Measurements from ENCODE around the gene UGT1A9. TPM values are rescaled to one million over a fixed set of nuclear protein-coding genes. Genes with fewer than 3 reads are reported as not detected.

The UGT1A9 gene
- polyA plus RNA-seq, 1 of the 3 experiments (the other 2 are of a cell fraction) = not detected

DNA sequence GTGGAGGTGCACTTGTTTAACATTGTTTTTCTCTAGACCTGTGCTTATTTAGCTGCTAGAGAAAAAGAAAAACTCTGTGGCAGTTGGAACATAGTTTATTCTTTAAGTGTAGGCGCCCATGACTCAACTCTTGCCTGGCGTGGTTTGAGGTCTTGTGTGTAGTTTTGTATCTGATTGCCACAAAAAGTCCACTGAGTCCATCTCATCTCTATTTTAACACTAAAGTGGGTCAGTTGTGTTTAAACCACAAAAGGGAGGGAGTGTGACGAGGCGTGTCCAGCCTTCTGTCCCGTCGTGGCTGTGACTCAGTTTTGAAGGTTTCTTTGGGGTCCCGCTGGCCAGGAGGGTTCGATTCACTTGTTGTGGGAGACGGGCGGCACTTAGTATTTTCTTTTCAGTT, 15.3 kb upstream of the UGT1A9 start:
- 71% methylated on average over 10 of the region's 10 CpGs for WGBS (ENCODE audit: low lambda C conversion rate)
- CTCF ChIA-PET = no interaction called here

DNA sequence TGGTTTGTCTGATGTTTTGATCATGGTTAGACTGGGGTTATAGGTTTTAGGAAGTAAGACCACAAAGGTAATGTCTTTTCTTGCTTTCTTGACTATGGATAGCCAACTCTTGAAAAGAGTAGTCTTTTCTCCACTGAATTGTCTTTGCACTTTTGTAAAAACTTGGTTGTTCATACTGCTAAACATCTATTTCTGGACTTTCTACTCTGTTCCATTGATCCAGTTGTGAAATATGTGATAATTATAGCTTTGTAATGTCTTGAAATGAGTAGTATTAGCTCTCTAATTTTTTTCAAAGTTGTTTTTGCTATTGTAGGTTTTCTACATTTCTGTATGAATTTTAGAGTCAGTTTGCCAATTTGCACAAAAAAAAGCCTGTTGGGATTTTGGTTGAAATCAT, 13.1 kb upstream of the UGT1A9 start:
- Histone ChIP-seq H3K9me3 (no peaks in the 10 kb centered on the region), H3K4me3 (ENCODE audit: low read depth in 2 of 2, low read length in 1 of 2) (no peak overlapping the region), H3F3A (replicated peaks; ENCODE audit: insufficient read depth) (no peaks in the 10 kb centered on the region), H3K79me2 (ENCODE audit: insufficient read depth) (no peaks in the 10 kb centered on the region), H3K4me2 (no peak overlapping the region), H3K9me2 (no peaks in the 10 kb centered on the region), H3K27me3 (ENCODE audit: insufficient read depth) (no peaks in the 10 kb centered on the region), H2AFZ (ENCODE audit: low read depth) (no peak overlapping the region), H4K20me1 (ENCODE audit: insufficient read depth) (no peaks in the 10 kb centered on the region), H3K9ac (no peak overlapping the region), H3K36me3 (replicated peaks in 1 of 2; ENCODE audit: control insufficient read depth in 1 of 2, insufficient read depth in 2 of 2, low read length in 1 of 2) (no peaks in the 10 kb centered on the region), H3K4me1 (ENCODE audit: control insufficient read depth in 1 of 2, insufficient read depth in 2 of 2, low read depth in 1 of 2, low read length in 1 of 2) (no peaks in the 10 kb centered on the region), H3K27ac (ENCODE audit: low read depth in 2 of 2, low read length in 1 of 2) (no peak overlapping the region)
- TF ChIP-seq, protein P1, sequence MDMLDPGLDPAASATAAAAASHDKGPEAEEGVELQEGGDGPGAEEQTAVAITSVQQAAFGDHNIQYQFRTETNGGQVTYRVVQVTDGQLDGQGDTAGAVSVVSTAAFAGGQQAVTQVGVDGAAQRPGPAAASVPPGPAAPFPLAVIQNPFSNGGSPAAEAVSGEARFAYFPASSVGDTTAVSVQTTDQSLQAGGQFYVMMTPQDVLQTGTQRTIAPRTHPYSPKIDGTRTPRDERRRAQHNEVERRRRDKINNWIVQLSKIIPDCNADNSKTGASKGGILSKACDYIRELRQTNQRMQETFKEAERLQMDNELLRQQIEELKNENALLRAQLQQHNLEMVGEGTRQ (IDR thresholded peaks at IDR 0.05; ENCODE audit: borderline replicate concordance, low read depth, low read length) = no peak
- TF ChIP-seq YY1 (IDR thresholded peaks at IDR 0.05; ENCODE audit: low read depth) = no peak
- CTCF ChIA-PET = no interaction called here
- POLR2A ChIA-PET = no interaction called here
- DNase-seq = no peak

More for the DNA sequence above, 15.3 kb upstream of the UGT1A9 start:
- Histone ChIP-seq H3K4me1 (ENCODE audit: control insufficient read depth in 1 of 2, insufficient read depth in 2 of 2, low read depth in 1 of 2, low read length in 1 of 2) (no peaks in the 10 kb centered on the region), H3K79me2 (ENCODE audit: insufficient read depth) (no peaks in the 10 kb centered on the region), H3K9ac (no peak overlapping the region), H3K9me3 (no peaks in the 10 kb centered on the region), H3K27me3 (ENCODE audit: insufficient read depth) (no peaks in the 10 kb centered on the region), H3F3A (replicated peaks; ENCODE audit: insufficient read depth) (no peaks in the 10 kb centered on the region), H3K36me3 (replicated peaks in 1 of 2; ENCODE audit: control insufficient read depth in 1 of 2, insufficient read depth in 2 of 2, low read length in 1 of 2) (no peaks in the 10 kb centered on the region), H3K4me2 (no peak overlapping the region), H2AFZ (ENCODE audit: low read depth) (no peak overlapping the region), H3K9me2 (no peaks in the 10 kb centered on the region), H3K4me3 (ENCODE audit: low read depth in 2 of 2, low read length in 1 of 2) (no peak overlapping the region), H3K27ac (ENCODE audit: low read depth in 2 of 2, low read length in 1 of 2) (no peak overlapping the region), H4K20me1 (ENCODE audit: insufficient read depth) (no peaks in the 10 kb centered on the region)
- POLR2A ChIA-PET = no interaction called here
- TF ChIP-seq SMC3 (IDR thresholded peaks at IDR 0.05; ENCODE audit: low read depth, low read length) (no peak), NRF1 (IDR thresholded peaks at IDR 0.05; ENCODE audit: low read depth, low read length) (no peak), EP300 (IDR thresholded peaks at IDR 0.05; ENCODE audit: borderline replicate concordance in 1 of 2, low read depth in 1 of 2, low read length in 1 of 2) (no peak), SIN3A (IDR thresholded peaks at IDR 0.05; ENCODE audit: borderline replicate concordance, low read depth, low read length) (no peak), RFX5 (IDR thresholded peaks at IDR 0.05; ENCODE audit: low read length) (no peak), RXRA (IDR thresholded peaks at IDR 0.05; ENCODE audit: borderline replicate concordance, low read depth) (no peak), ELF1 (IDR thresholded peaks at IDR 0.05) (no peak), RCOR1 (IDR thresholded peaks at IDR 0.05; ENCODE audit: low read length) (no peak), TCF12 (IDR thresholded peaks at IDR 0.05) (no peak)
- TF ChIP-seq, protein P2, sequence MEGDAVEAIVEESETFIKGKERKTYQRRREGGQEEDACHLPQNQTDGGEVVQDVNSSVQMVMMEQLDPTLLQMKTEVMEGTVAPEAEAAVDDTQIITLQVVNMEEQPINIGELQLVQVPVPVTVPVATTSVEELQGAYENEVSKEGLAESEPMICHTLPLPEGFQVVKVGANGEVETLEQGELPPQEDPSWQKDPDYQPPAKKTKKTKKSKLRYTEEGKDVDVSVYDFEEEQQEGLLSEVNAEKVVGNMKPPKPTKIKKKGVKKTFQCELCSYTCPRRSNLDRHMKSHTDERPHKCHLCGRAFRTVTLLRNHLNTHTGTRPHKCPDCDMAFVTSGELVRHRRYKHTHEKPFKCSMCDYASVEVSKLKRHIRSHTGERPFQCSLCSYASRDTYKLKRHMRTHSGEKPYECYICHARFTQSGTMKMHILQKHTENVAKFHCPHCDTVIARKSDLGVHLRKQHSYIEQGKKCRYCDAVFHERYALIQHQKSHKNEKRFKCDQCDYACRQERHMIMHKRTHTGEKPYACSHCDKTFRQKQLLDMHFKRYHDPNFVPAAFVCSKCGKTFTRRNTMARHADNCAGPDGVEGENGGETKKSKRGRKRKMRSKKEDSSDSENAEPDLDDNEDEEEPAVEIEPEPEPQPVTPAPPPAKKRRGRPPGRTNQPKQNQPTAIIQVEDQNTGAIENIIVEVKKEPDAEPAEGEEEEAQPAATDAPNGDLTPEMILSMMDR (IDR thresholded peaks at IDR 0.05) = no peak
- DNase-seq = no peak
